Ovary (tissue), 3 donors: ENCODE data around the gene U2SURP.

Experiments used
- EP300 ChIP-seq: sonication (generic); formaldehyde crosslinking; IDR thresholded peaks from one replicate; pipeline ENCODE4 v1.6.1; 2017; ENCODE audit warnings: antibody characterized with exemption
- POLR2A ChIP-seq: fragments of 450-650 bp; IDR thresholded peaks from one replicate; pipeline ENCODE4 v1.6.1; 2017; ENCODE audit warnings: antibody characterized with exemption, mild to moderate bottlenecking, moderate library complexity
- TF ChIP-seq, protein P1 (sequence below), 3 donors: fragments of 450-650 bp in 2 of 3; fragments of 200-600 bp in 1 of 3; IDR thresholded peaks; one replicate each; pipeline versions ENCODE4 v1.5.1 to v1.8.0; 2016 to 2022; ENCODE audit warnings: antibody characterized with exemption in 3 of 3, mild to moderate bottlenecking in 1 of 3
- donor health status: DM: no; HTN: no; CAD: no.

DNA sequence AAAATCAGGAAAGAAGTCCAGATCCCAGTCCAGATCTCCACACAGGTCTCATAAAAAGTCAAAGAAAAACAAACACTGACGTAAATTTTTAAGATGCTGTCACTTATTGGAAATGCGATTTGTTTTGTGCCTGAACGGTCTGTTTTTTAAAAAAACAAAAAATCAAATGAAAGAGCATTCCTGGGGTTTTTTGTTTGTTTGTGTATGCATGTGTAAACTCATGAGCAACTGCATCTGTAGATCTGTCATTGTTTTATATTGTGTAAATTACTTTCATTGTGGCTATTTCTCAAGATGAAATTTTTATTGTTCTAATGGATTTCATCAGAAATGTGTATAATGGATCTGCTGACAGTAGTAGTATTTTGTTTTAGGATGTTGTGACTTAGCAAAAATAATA lies 55.0 kb downstream of the U2SURP start:
- TF ChIP-seq, protein P1, sequence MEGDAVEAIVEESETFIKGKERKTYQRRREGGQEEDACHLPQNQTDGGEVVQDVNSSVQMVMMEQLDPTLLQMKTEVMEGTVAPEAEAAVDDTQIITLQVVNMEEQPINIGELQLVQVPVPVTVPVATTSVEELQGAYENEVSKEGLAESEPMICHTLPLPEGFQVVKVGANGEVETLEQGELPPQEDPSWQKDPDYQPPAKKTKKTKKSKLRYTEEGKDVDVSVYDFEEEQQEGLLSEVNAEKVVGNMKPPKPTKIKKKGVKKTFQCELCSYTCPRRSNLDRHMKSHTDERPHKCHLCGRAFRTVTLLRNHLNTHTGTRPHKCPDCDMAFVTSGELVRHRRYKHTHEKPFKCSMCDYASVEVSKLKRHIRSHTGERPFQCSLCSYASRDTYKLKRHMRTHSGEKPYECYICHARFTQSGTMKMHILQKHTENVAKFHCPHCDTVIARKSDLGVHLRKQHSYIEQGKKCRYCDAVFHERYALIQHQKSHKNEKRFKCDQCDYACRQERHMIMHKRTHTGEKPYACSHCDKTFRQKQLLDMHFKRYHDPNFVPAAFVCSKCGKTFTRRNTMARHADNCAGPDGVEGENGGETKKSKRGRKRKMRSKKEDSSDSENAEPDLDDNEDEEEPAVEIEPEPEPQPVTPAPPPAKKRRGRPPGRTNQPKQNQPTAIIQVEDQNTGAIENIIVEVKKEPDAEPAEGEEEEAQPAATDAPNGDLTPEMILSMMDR (IDR thresholded peaks at IDR 0.05), result no peak
- TF ChIP-seq POLR2A (no peak), EP300 (no peak)
